SK-N-SH (cell line): ENCODE results near the gene TXNRD2.

Source experiments
- EP300 ChIP-seq, 2 experiments: IDR thresholded peaks; 2 replicates each; pipeline versions ENCODE4 v1.4.0 to v1.6.1; 2012; ENCODE audit warnings: borderline replicate concordance in 1 of 2, low read depth in 1 of 2, low read length in 1 of 2
- TF ChIP-seq, protein P1 (sequence below): fragments of 200-600 bp; sonication (generic); IDR thresholded peaks from 2 replicates; pipeline ENCODE4 v1.6.1; 2017; ENCODE audit warnings: antibody characterized with exemption, mild to moderate bottlenecking, moderate library complexity

GRCh38 chr22:19988331-19988808 is 46.8 kb upstream of the TXNRD2 start:
- TF ChIP-seq, protein P1, sequence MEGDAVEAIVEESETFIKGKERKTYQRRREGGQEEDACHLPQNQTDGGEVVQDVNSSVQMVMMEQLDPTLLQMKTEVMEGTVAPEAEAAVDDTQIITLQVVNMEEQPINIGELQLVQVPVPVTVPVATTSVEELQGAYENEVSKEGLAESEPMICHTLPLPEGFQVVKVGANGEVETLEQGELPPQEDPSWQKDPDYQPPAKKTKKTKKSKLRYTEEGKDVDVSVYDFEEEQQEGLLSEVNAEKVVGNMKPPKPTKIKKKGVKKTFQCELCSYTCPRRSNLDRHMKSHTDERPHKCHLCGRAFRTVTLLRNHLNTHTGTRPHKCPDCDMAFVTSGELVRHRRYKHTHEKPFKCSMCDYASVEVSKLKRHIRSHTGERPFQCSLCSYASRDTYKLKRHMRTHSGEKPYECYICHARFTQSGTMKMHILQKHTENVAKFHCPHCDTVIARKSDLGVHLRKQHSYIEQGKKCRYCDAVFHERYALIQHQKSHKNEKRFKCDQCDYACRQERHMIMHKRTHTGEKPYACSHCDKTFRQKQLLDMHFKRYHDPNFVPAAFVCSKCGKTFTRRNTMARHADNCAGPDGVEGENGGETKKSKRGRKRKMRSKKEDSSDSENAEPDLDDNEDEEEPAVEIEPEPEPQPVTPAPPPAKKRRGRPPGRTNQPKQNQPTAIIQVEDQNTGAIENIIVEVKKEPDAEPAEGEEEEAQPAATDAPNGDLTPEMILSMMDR: no peak
- no peak for TF ChIP-seq EP300 (IDR thresholded peaks at IDR 0.05; ENCODE audit: borderline replicate concordance in 1 of 2, low read depth in 1 of 2, low read length in 1 of 2)
